Epidermal melanocyte (primary cell): ENCODE data around the gene PPFIBP2.

ENCODE experiments used
- DNase-seq: peaks from one replicate; pipeline ENCODE4 v3.0.0; 2011; ENCODE audit warnings: low spot score; ENCODE audit not compliant: insufficient read length

Gene PPFIBP2

DNA sequence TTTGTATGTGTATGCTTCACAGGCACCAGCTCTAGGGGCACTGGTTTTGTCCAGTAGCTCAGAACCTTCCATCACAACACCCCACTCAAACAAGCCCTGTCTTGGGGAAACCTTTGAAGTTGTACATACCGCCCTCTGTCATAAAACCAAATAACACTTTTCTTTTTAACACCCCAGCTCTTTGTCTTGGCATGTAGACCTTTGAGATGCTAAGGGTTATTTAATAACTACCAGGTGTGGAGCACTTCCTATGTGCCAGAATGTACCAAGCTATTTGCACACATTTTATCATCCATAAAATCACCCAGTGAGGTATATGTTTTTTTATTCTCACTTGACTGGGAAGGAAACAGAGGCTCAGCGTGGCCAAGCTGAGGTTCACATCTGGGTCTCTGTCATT is 108.9 kb downstream of the PPFIBP2 start:
- no peak for DNase-seq

DNA sequence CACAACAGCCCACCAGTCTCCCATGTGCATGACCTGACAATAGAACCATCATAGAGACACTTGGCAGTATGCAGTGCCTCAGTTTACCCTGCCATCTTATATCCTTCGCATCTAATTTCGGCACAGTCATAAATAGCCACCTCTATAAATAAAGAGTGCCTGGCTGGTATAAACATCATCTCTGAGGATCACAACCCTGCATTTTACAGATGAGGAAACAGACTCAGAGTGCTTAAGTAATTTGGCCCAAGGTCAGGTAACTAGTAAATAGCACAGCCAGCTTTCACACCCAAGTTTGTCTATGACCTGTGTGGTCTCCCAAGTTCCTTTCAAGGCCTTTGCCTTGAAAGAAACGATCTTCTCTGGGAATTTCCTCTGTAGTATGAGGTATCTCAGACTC is 114.9 kb downstream of the PPFIBP2 start:
- DNase-seq = no peak

- DNase-seq = no peak
These were observed 116.2 kb downstream of the PPFIBP2 start for GRCh38 chr11:7630002-7630401.

DNA sequence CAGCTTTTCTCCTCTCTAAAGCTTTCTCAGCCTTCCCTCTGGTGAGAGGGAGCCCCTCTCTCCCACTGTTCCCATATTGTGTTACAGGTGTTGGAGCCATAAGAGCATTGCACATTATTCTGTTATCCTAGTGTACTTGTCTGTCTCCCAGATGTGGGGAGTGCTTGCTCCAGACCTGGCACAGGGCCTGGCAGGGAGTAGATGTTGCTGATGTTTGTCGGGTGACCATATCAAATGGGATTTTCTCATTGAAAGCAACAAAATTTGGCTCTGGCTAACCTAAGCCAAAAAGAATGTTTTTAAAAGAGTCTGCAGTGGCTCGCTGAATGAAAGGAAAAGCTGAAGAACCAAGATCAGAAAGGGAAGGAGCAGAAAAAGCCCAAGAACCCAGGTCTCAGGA is 118.4 kb downstream of the PPFIBP2 start:
- DNase-seq = no peak

- DNase-seq = no peak
These were observed 121.3 kb downstream of the PPFIBP2 start for GRCh38 chr11:7635137-7635536.

DNA sequence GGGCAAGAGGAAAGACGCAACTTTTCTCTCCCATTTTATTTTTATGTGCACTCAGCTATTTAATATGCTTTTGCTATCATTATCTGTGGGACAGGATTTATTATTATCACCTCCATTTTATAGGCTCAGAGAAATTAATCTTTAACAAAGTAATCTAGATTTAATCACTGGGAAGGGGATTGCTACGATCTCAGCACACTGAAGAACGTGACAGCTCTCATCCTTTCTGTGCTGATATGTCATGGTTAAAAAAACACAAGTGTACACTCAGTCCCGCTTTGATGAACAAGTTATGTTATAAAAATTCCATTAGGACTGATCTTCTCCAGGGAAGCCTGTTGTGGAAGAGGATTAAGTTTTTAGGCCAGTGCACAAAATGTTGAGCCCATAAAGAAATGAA is 121.9 kb downstream of the PPFIBP2 start:
- no peak for DNase-seq

- no peak for DNase-seq
These were observed 122.6 kb downstream of the PPFIBP2 start for GRCh38 chr11:7636350-7636749.

- DNase-seq = no peak
These were observed 123.8 kb downstream of the PPFIBP2 start for GRCh38 chr11:7637447-7638157.

DNA sequence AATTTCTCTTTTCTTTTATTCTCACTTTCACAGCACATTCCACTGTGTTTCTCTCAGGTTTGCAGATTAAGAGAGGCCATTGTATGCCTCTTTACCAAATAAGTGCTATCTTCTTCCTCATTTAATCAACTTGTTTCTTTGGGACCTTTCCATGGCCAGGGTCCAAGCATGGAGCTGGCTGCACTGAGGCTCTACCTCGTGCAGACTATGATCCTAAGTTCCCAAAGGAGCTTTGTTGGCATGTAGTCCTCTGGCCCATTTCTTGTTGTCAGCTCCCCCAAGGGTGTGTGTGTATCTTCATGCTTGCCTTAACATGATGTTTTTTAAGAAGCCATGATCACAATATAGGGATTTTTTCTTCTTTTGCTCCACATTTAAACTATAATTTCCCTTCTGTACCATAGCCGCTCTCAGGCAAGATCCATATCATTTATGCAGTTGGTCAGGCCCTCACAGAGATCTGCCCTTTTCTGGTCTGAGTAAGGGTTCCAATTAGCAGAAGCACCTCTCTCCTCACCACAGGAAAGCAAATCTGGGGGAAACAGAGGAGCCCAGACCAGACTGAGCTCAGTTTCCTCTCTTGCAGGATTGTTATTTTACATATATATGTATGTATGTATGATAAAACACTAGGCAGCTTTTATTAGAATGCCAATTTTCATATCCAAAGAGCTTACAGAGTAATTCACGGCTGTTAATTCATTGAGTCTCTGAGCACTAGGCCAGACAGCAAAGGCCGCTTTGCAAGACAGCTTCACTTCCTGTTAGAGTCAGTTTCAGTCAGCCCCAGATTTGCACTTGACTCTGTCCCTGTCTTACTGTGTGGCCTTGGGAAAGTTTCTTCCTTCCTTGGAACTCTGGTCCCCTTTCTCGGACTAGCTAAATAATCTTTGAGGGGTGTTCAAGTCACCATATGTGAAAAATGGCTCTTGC is 125.2 kb downstream of the PPFIBP2 start:
- DNase-seq = no peak

DNA sequence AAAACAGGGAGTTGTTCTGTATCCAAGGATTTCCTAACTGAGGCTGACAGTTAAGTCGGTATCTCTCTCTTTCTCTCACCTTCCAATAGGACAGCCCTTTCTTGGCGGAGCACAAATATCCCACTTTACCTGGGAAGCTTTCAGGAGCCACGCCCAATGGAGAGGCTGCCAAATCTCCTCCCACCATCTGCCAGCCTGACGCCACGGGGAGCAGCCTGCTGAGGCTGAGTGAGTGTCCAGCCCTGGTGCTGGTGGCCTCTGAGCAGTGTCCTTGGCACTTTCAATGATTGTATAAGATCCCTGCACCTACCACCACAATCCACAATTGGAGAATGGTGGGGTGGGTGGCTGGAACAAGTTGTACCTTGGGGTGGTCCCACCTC is 125.8 kb downstream of the PPFIBP2 start:
- DNase-seq = no peak

DNA sequence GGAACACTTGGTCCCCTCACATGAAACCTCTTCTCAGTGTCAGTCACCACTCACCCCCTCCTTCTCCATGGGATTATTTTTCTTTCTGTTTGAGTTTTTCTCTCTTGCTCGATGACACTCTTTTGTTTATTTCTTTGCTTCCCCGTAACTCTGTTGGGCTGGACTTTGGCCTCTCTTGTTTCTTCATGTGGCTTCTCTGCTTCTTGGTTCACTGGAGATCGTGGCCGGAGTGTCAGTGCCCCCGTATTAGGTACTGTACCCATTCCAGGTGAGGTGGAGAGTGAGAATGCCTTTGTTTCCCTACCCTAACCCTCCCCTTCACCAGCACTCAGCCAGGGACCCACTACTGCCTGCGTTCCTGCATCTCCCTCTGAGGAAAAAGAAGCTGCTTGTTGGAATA is 127.0 kb downstream of the PPFIBP2 start:
- no peak for DNase-seq

DNA sequence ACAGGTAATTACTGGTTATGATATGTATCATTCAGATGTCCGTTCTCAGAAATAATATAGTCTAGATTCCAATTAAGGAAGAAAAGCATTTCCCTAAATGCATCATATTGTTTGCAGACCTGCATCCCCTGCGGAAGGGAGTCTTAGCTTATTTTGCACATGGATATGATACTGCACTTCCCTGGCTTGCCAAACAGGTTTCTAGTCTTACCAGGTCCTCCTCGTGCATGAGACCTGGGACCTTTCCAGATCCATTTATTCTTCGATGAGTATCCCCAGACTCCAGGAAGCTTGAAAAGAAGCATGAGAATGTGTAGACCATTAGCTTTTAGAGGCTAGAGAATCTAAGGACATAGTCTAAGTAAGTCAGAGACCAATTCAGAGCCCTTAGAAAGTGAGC is 128.9 kb downstream of the PPFIBP2 start:
- no peak for DNase-seq

GRCh38 chr11:7643314-7643713 is 129.5 kb downstream of the PPFIBP2 start:
- DNase-seq = no peak

GRCh38 chr11:7645206-7645605 is 131.4 kb downstream of the PPFIBP2 start:
- DNase-seq = no peak

GRCh38 chr11:7646866-7647265 is 133.1 kb downstream of the PPFIBP2 start:
- DNase-seq = no peak

GRCh38 chr11:7648264-7648663 is 134.5 kb downstream of the PPFIBP2 start:
- DNase-seq = no peak

DNA sequence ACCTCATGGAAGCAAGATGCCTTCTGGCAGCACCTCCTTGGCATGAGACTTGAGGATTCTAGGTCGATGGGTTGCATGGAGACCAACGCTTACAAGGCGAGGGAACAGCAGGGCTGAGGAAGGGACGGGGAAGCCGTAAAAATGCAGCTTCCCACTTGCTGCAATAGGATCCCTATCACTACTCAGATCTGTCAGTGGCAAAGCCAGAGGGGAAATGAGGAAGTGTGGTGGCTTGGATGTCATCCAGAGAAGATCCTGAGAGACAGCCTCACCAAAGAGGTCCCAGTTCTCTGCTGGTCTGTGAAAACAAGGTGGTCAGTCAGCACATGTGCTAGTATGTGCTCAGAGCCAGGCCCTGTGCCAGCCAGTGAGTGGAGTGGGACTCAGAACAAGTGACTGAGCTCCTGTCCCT is 137.3 kb downstream of the PPFIBP2 start:
- no peak for DNase-seq

- DNase-seq = no peak
These were observed 137.9 kb downstream of the PPFIBP2 start for GRCh38 chr11:7651700-7652099.

- no peak for DNase-seq
These were observed 140.5 kb downstream of the PPFIBP2 start for GRCh38 chr11:7654195-7654705.

DNA sequence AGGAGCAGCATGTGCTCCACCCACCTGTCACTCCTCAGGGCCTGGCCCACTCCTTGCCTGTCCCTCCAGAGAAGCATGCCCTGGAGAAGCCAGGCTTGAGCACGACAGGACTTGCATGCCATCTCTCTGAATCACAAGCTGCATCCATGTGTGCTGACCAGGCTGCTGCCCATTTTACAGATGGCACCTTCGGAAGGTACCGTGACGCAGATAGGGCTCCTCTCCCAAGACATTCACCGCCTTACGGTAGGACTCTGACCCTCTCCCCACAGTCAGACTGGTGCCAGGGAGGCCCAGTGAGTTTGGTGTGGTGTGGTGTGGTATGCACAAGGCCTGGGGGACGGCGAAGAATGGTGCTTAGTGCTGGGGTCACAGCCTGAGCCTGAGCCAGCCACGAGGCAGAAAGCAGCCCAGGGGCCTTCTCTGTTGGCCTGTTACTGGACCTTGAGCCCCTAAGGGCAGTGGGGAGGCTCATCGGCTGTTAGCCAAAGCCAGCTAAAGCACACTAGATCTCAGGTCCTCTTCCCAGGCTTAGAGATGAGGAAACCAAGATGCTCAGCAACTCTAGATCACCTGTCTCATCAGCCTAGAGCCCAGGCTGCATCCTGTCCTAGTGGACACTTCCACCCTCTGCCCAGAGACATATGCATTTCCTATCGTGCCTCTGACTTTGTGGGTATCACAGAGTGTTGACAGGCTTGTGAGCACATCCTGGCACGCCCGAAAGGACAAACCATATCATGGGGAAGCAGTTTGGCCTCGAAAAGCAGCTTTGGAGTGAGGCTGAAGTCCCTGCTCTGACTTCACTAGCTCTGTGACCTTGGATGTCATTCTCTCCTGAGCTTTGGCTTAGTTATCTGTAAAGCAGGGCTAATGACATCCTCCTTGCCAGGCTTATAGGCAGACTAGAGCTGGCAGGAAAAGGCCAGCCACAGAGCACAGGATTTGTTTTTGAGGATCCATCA is 141.7 kb downstream of the PPFIBP2 start:
- no peak for DNase-seq

DNA sequence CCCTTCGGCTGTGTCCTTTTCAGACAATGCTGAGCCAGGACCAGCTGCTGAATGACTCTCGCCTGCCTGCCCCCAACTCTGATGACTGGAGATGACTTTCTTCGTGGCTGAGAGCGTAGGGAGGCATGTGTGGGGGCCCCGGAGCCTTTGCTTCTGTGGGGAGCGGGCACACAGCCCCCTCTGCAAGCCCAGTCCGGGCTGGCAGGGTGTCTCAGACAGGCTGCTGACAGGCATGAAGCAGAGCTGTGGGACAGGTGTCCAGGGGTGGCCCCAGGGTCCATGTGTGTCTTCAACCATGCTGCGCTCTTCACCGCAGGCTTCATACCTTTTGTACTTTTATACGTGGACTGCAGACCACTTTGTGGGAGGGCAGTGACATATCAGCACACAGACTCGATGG is 142.9 kb downstream of the PPFIBP2 start:
- DNase-seq = no peak
